A673 (cell line): ENCODE data around the gene ASTN1. TPM values are rescaled to one million over a fixed set of nuclear protein-coding genes. Genes with fewer than 3 reads are reported as not detected.

Experiments used
- BruUV-seq: library from RNA; stranded (reverse); fragments of 400-500 nt; replicated peaks from 2 replicates; lab custom pipeline; 2021; lab: Mats Ljungman, UMichigan
- CTCF ChIA-PET: fragments of 300-600 bp; sonication (Branson Sonifier 250); formaldehyde crosslinking; loops from one replicate; lab custom pipeline; 2022; ENCODE audit warnings: antibody characterized with exemption; lab: Charles Lee
- POLR2A ChIA-PET: fragments of 300-600 bp; sonication (Branson Sonifier 250); formaldehyde crosslinking; loops from one replicate; lab custom pipeline; 2022; ENCODE audit warnings: antibody characterized with exemption; ENCODE audit not compliant: low non-redundant PET; lab: Charles Lee
- DNase-seq: peaks from one replicate; pipeline ENCODE4 v3.0.0-alpha.2; 2015; ENCODE audit warnings: low spot score
- H3K27ac ChIP-seq: fragments of 200-600 bp; sonication (generic); 2 replicates; pipeline ENCODE4 v1.5.1; 2016; ENCODE audit warnings: mixed run types, low read depth, mild to moderate bottlenecking, mixed read lengths, antibody characterized with exemption, low read length; ENCODE audit not compliant: poor library complexity, severe bottlenecking
- H3K27me3 ChIP-seq: fragments of 200-600 bp; sonication (generic); replicated peaks from 2 replicates; pipeline ENCODE4 v1.6.1; 2017; ENCODE audit warnings: mixed run types, low read depth, mild to moderate bottlenecking, mixed read lengths, antibody characterized with exemption, low read length; ENCODE audit not compliant: insufficient read depth, poor library complexity
- H3K36me3 ChIP-seq: fragments of 200-600 bp; sonication (generic); 2 replicates; pipeline ENCODE4 v1.6.1; 2016; ENCODE audit warnings: mixed run types, mild to moderate bottlenecking, mixed read lengths, antibody characterized with exemption, low read length; ENCODE audit not compliant: insufficient read depth, poor library complexity, severe bottlenecking
- H3K4me1 ChIP-seq: fragments of 200-600 bp; sonication (generic); 2 replicates; pipeline ENCODE4 v1.6.1; 2017; ENCODE audit warnings: mixed run types, mild to moderate bottlenecking, mixed read lengths, antibody characterized with exemption, low read length; ENCODE audit not compliant: insufficient read depth, poor library complexity, severe bottlenecking
- H3K4me3 ChIP-seq: fragments of 200-600 bp; sonication (generic); 2 replicates; pipeline ENCODE4 v1.5.1; 2016; ENCODE audit warnings: low read depth, mixed run types, mild to moderate bottlenecking, mixed read lengths, low read length; ENCODE audit not compliant: poor library complexity, severe bottlenecking
- H3K9me3 ChIP-seq: fragments of 200-600 bp; sonication (generic); 2 replicates; pipeline ENCODE4 v1.6.1; 2016; ENCODE audit warnings: mixed run types, low read depth, mild to moderate bottlenecking, mixed read lengths, antibody characterized with exemption, low read length; ENCODE audit not compliant: poor library complexity, severe bottlenecking
- EZH2 ChIP-seq: fragments of 200-600 bp; sonication (generic); IDR thresholded peaks from 2 replicates; pipeline ENCODE4 v1.6.1; 2017; ENCODE audit warnings: borderline replicate concordance, low read depth, mild to moderate bottlenecking, mixed read lengths, antibody characterized with exemption, low read length; ENCODE audit not compliant: poor library complexity, severe bottlenecking
- intact Hi-C: fragments of 100-400 bp; cut with micrococcal nuclease; formaldehyde crosslinking; loops from one replicate; pipeline ENCODE4 v1.10.0; 2022; ENCODE audit not compliant: unreplicated experiment
- total RNA-seq: library from RNA; stranded (reverse); gene quantifications from 2 replicates; pipeline ENCODE4 v1.2.3, GENCODE V29; 2021
- TF ChIP-seq, protein P1 (sequence below): fragments of 300-800, 200-600 bp; sonication (generic); conservative IDR thresholded peaks from 2 replicates; pipeline ENCODE4 v1.5.1; 2017; ENCODE audit warnings: low read depth, mild to moderate bottlenecking, antibody characterized with exemption, low read length, moderate library complexity, mixed read lengths

Gene ASTN1
- total RNA-seq, 1 experiment from 2014 or later: 0.41 TPM

DNA sequence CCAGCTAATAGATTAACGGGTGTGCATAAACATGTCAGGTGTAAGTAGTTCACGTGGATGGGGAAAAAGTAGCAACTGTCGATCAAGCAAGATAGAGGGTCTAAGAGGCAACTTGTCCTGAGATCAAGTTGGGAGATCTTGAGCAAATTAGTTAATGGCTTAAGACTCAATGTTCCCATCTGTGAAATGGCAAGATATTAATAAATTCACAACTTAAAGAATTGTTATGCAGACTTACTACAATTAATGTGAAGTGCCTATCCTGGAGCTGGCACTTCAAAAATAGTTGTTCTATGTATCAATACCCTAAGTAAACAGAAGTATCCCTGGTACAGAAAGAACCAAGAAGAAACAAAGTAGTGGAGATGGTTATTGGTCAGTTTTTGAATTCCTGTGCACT is 312.4 kb downstream of the ASTN1 start:
- no peaks in the 10 kb centered on the region for H3K9me3 ChIP-seq
- no peak for TF ChIP-seq EZH2
- TF ChIP-seq, protein P1, sequence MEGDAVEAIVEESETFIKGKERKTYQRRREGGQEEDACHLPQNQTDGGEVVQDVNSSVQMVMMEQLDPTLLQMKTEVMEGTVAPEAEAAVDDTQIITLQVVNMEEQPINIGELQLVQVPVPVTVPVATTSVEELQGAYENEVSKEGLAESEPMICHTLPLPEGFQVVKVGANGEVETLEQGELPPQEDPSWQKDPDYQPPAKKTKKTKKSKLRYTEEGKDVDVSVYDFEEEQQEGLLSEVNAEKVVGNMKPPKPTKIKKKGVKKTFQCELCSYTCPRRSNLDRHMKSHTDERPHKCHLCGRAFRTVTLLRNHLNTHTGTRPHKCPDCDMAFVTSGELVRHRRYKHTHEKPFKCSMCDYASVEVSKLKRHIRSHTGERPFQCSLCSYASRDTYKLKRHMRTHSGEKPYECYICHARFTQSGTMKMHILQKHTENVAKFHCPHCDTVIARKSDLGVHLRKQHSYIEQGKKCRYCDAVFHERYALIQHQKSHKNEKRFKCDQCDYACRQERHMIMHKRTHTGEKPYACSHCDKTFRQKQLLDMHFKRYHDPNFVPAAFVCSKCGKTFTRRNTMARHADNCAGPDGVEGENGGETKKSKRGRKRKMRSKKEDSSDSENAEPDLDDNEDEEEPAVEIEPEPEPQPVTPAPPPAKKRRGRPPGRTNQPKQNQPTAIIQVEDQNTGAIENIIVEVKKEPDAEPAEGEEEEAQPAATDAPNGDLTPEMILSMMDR: no peak
- peaks cover 8% of the 10 kb centered on the region for H3K27me3 ChIP-seq
- no peak for DNase-seq
- H3K27ac ChIP-seq: no peak overlapping the region
- ChIA-PET CTCF (no interaction called here), POLR2A (no interaction called here)
- no peak overlapping the region for H3K4me3 ChIP-seq
- no TSS peak for BruUV-seq
- no peaks in the 10 kb centered on the region for H3K4me1 ChIP-seq
- no peaks in the 10 kb centered on the region for H3K36me3 ChIP-seq
- intact Hi-C loops: no loop called here

DNA sequence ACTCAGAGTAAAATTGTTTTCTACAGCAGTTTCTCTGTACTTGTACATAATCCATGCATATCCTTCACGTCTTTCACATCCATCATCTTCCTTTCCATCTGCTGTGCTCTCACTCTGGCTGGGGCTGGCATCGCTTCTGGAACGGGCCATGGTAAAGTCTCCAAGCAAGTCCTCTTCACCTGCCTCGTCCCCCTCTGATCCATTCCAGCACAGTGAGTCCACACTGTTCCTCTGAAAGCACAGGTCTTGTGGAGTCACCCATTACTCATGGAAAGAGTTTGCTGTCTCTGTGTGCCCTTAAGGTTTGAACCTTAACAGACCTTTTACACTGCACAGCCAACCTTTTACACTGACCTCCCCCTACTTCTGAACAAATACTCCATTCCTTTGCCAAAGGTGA is 313.6 kb downstream of the ASTN1 start:
- intact Hi-C loops: no loop called here
- POLR2A ChIA-PET: no interaction called here
- H3K4me3 ChIP-seq: no peak overlapping the region
- BruUV-seq: no TSS peak
- DNase-seq: no peak
- no peak overlapping the region for H3K27ac ChIP-seq
- no peaks in the 10 kb centered on the region for H3K4me1 ChIP-seq
- no peaks in the 10 kb centered on the region for H3K36me3 ChIP-seq
- no peaks in the 10 kb centered on the region for H3K9me3 ChIP-seq
- H3K27me3 ChIP-seq: no peaks in the 10 kb centered on the region
- CTCF ChIA-PET: no interaction called here
- TF ChIP-seq EZH2: no peak
- TF ChIP-seq, protein P1: no peak

DNA sequence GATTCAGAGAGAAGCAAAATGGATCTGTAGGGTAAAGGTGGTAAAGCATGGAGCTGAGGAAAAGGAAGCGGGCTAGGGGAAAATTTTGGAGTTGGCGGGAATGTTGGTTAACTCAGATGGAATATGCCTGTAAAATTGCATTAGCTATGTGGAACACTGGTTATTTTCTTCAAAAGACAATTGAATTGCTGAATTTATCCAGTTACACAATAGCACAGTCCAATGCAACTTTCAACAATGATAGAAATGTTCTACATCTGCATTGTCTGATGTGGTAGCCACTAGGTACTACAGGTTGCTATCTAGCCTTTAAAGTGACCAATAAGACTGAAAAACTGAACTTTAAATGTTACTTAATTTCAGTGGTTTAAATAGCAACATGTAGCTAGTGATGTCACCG is 315.2 kb downstream of the ASTN1 start:
- CTCF ChIA-PET: no interaction called here
- Histone ChIP-seq H3K36me3 (no peaks in the 10 kb centered on the region), H3K4me1 (peaks cover 3% of the 10 kb centered on the region), H3K9me3 (no peaks in the 10 kb centered on the region), H3K27ac (no peak overlapping the region), H3K27me3 (no peaks in the 10 kb centered on the region), H3K4me3 (no peak overlapping the region)
- no peak for DNase-seq
- intact Hi-C loops: loop anchor here (5.0 kb wide), 1 partner anchor 1098 kb away; no protein-coding TSS in a partner anchor
- no TSS peak for BruUV-seq
- POLR2A ChIA-PET: no interaction called here
- TF ChIP-seq EZH2: no peak
- TF ChIP-seq, protein P1: no peak
